Large intestine (tissue), 3 donors: ENCODE results near the gene TWNK. TPM values are rescaled to one million over a fixed set of nuclear protein-coding genes. Genes with fewer than 3 reads are reported as not detected.

Source experiments
- DNase-seq, 2 donors: peaks; one replicate each; pipeline versions ENCODE4 v3.0.0 to v3.0.0-alpha.2; 2013
- H3K27ac ChIP-seq: one replicate; pipeline ENCODE4 v1.5.1; 2013; ENCODE audit warnings: low read length
- H3K27me3 ChIP-seq: 2 replicates; pipeline ENCODE4 v1.6.1; 2013; ENCODE audit warnings: low read length; ENCODE audit not compliant: control insufficient read depth, insufficient read depth
- H3K36me3 ChIP-seq: 2 replicates; pipeline ENCODE4 v1.6.1; 2013; ENCODE audit warnings: low read length; ENCODE audit not compliant: control insufficient read depth, insufficient read depth
- H3K4me1 ChIP-seq: one replicate; pipeline ENCODE4 v1.6.1; 2013; ENCODE audit warnings: low read length; ENCODE audit not compliant: control insufficient read depth, insufficient read depth
- H3K4me3 ChIP-seq: one replicate; pipeline ENCODE4 v1.5.1; 2013; ENCODE audit warnings: low read length
- H3K9me3 ChIP-seq: one replicate; pipeline ENCODE4 v1.6.1; 2013; ENCODE audit warnings: mild to moderate bottlenecking, low read depth, low read length, moderate library complexity; ENCODE audit not compliant: control insufficient read depth
- WGBS: methylation state at CpG from one replicate; pipeline ENCODE4 v1.1.5; 2013; ENCODE audit warnings: low lambda C conversion rate; ENCODE audit not compliant: insufficient coverage; 5-methylcytosine and 5-hydroxymethylcytosine counted together
- polyA plus RNA-seq: library from polyadenylated mRNA; unstranded; fragments of 120-200 nt; gene quantifications from one replicate; pipeline ENCODE4 v1.2.1, GENCODE V29; 2013

Gene TWNK
- polyA plus RNA-seq, 1 donor = 9.8 TPM

GRCh38 chr10:101013365-101013825, 26.1 kb downstream of the TWNK start:
- H3K9me3 ChIP-seq = no peaks in the 10 kb centered on the region
- no peak overlapping the region for H3K27ac ChIP-seq
- peaks cover 29% of the 10 kb centered on the region for H3K4me1 ChIP-seq
- H3K4me3 ChIP-seq = no peak overlapping the region
- no peak for DNase-seq
- peaks cover under 1% of the 10 kb centered on the region for H3K27me3 ChIP-seq
- no CpG with 5 or more reads among the region's 9 CpGs for WGBS
- H3K36me3 ChIP-seq = peaks cover 3% of the 10 kb centered on the region

GRCh38 chr10:101014230-101014884, 27.0 kb downstream of the TWNK start:
- no peak overlapping the region for H3K27ac ChIP-seq
- peaks cover 3% of the 10 kb centered on the region for H3K36me3 ChIP-seq
- H3K4me1 ChIP-seq = peaks cover 29% of the 10 kb centered on the region
- H3K4me3 ChIP-seq = no peak overlapping the region
- H3K27me3 ChIP-seq = peaks cover 4% of the 10 kb centered on the region
- no peaks in the 10 kb centered on the region for H3K9me3 ChIP-seq
- peak in 1 of 2 donors; percentile 60 for DNase-seq
- WGBS = no CpG with 5 or more reads among the region's 11 CpGs

GRCh38 chr10:101014966-101015581, 27.7 kb downstream of the TWNK start:
- Histone ChIP-seq H3K9me3 (no peaks in the 10 kb centered on the region), H3K27me3 (peaks cover 4% of the 10 kb centered on the region), H3K27ac (no peak overlapping the region), H3K4me3 (no peak overlapping the region), H3K36me3 (peaks cover 3% of the 10 kb centered on the region), H3K4me1 (peaks cover 29% of the 10 kb centered on the region)
- 100% methylated on average over 2 of the region's 7 CpGs for WGBS
- no peak for DNase-seq

- DNase-seq = no peak
- H3K9me3 ChIP-seq = no peaks in the 10 kb centered on the region
These were observed 28.2 kb downstream of the TWNK start for GRCh38 chr10:101015582-101015973.

GRCh38 chr10:101016814-101017213, 29.5 kb downstream of the TWNK start:
- no peak overlapping the region for H3K27ac ChIP-seq
- H3K4me1 ChIP-seq = peaks cover 29% of the 10 kb centered on the region
- peaks cover 6% of the 10 kb centered on the region for H3K36me3 ChIP-seq
- peaks cover 4% of the 10 kb centered on the region for H3K27me3 ChIP-seq
- 100% methylated on average over 1 of the region's 5 CpGs for WGBS
- H3K4me3 ChIP-seq = no peak overlapping the region
- no peaks in the 10 kb centered on the region for H3K9me3 ChIP-seq
- DNase-seq = no peak

More at GRCh38 chr10:101015582-101015973, 28.2 kb downstream of the TWNK start:
- Histone ChIP-seq H3K27me3 (peaks cover 4% of the 10 kb centered on the region), H3K27ac (no peak overlapping the region), H3K4me1 (peaks cover 29% of the 10 kb centered on the region), H3K4me3 (no peak overlapping the region), H3K36me3 (peaks cover 4% of the 10 kb centered on the region)
- WGBS = no CpG with 5 or more reads among the region's 8 CpGs

- no CpG with 5 or more reads among the region's 20 CpGs for WGBS
- DNase-seq = no peak
- H3K4me3 ChIP-seq = no peak overlapping the region
- peaks cover 11% of the 10 kb centered on the region for H3K36me3 ChIP-seq
- no peaks in the 10 kb centered on the region for H3K9me3 ChIP-seq
- no peak overlapping the region for H3K27ac ChIP-seq
- H3K4me1 ChIP-seq = peaks cover 21% of the 10 kb centered on the region
- H3K27me3 ChIP-seq = peaks cover 4% of the 10 kb centered on the region
These were observed 30.8 kb downstream of the TWNK start for GRCh38 chr10:101018118-101018599.

- H3K27me3 ChIP-seq = peaks cover 4% of the 10 kb centered on the region
- peaks cover 16% of the 10 kb centered on the region for H3K4me1 ChIP-seq
- no peaks in the 10 kb centered on the region for H3K9me3 ChIP-seq
- no CpG with 5 or more reads among the region's 45 CpGs for WGBS
- no peak overlapping the region for H3K27ac ChIP-seq
- H3K4me3 ChIP-seq = no peak overlapping the region
- peak; percentile 81 to 82 for DNase-seq
- peaks cover 17% of the 10 kb centered on the region for H3K36me3 ChIP-seq
These were observed 31.5 kb downstream of the TWNK start for GRCh38 chr10:101018600-101019439.

GRCh38 chr10:101019440-101019703, 32.0 kb downstream of the TWNK start:
- Histone ChIP-seq H3K27ac (no peak overlapping the region), H3K4me3 (no peak overlapping the region), H3K9me3 (no peaks in the 10 kb centered on the region), H3K36me3 (peaks cover 18% of the 10 kb centered on the region), H3K27me3 (peaks cover 4% of the 10 kb centered on the region), H3K4me1 (peaks cover 13% of the 10 kb centered on the region)
- no CpG with 5 or more reads among the region's 2 CpGs for WGBS
- no peak for DNase-seq

- H3K4me3 ChIP-seq = no peak overlapping the region
- no peaks in the 10 kb centered on the region for H3K9me3 ChIP-seq
- H3K27ac ChIP-seq = no peak overlapping the region
- peaks cover 7% of the 10 kb centered on the region for H3K4me1 ChIP-seq
- H3K27me3 ChIP-seq = peaks cover 4% of the 10 kb centered on the region
- 69% methylated on average over 2 of the region's 10 CpGs for WGBS
- no peak for DNase-seq
- H3K36me3 ChIP-seq = peaks cover 15% of the 10 kb centered on the region
These were observed 33.2 kb downstream of the TWNK start for GRCh38 chr10:101020427-101021075.

GRCh38 chr10:101021239-101021638, 33.9 kb downstream of the TWNK start:
- Histone ChIP-seq H3K27ac (no peak overlapping the region), H3K27me3 (peaks cover 4% of the 10 kb centered on the region), H3K9me3 (no peaks in the 10 kb centered on the region), H3K4me1 (peaks cover 14% of the 10 kb centered on the region), H3K36me3 (peaks cover 15% of the 10 kb centered on the region), H3K4me3 (no peak overlapping the region)
- WGBS = no CpG with 5 or more reads among the region's 4 CpGs
- no peak for DNase-seq
